H9 (cell line): ENCODE results near the gene ARMH1. TPM values are rescaled to one million over a fixed set of nuclear protein-coding genes. Genes with fewer than 3 reads are reported as not detected.

Experiments used
- DNase-seq: peaks from one replicate; pipeline ENCODE4 v3.0.0-alpha.2; 2017
- H2AFZ ChIP-seq: one replicate; pipeline ENCODE4 v1.6.1; 2013; ENCODE audit warnings: mild to moderate bottlenecking, low read length, control low read depth, moderate library complexity
- H2AK5ac ChIP-seq: 2 replicates; pipeline ENCODE4 v1.6.1; 2013; ENCODE audit warnings: low read length, control low read depth, mixed read lengths; ENCODE audit not compliant: insufficient read length
- H2BK120ac ChIP-seq: one replicate; pipeline ENCODE4 v1.6.1; 2013; ENCODE audit warnings: low read depth, mild to moderate bottlenecking, low read length, control low read depth, inconsistent platforms; ENCODE audit not compliant: poor library complexity, severe bottlenecking
- H2BK12ac ChIP-seq: 2 replicates; pipeline ENCODE4 v1.6.1; 2013; ENCODE audit warnings: low read length, control low read depth, mixed read lengths, low read depth; ENCODE audit not compliant: insufficient read length
- H2BK15ac ChIP-seq: 2 replicates; pipeline ENCODE4 v1.6.1; 2013; ENCODE audit warnings: low read depth, low read length, control low read depth
- H2BK20ac ChIP-seq: one replicate; pipeline ENCODE4 v1.6.1; 2013; ENCODE audit warnings: low read depth, mild to moderate bottlenecking, low read length, control low read depth, inconsistent platforms; ENCODE audit not compliant: poor library complexity, severe bottlenecking
- H2BK5ac ChIP-seq: 2 replicates; pipeline ENCODE4 v1.6.1; 2013; ENCODE audit warnings: low read length, control low read depth, mixed read lengths; ENCODE audit not compliant: insufficient read length
- H3K14ac ChIP-seq: 2 replicates; pipeline ENCODE4 v1.6.1; 2013; ENCODE audit warnings: low read length, control low read depth; ENCODE audit not compliant: insufficient read depth
- H3K18ac ChIP-seq: 2 replicates; pipeline ENCODE4 v1.6.1; 2013; ENCODE audit warnings: low read depth, mild to moderate bottlenecking, mixed read lengths, low read length, control low read depth; ENCODE audit not compliant: insufficient read length
- H3K23ac ChIP-seq: 2 replicates; pipeline ENCODE4 v1.6.1; 2013; ENCODE audit warnings: low read length, control low read depth, mixed read lengths, low read depth; ENCODE audit not compliant: insufficient read length
- H3K23me2 ChIP-seq: 2 replicates; pipeline ENCODE4 v1.6.1; 2013; ENCODE audit warnings: low read depth, mild to moderate bottlenecking, mixed read lengths, low read length, control low read depth; ENCODE audit not compliant: insufficient read length, poor library complexity, severe bottlenecking
- H3K27ac ChIP-seq: 2 replicates; pipeline ENCODE4 v1.5.1; 2013; ENCODE audit warnings: low read length, control low read depth, mixed read lengths, low read depth; ENCODE audit not compliant: insufficient read length
- H3K27me3 ChIP-seq: 2 replicates; pipeline ENCODE4 v1.6.1; 2013; ENCODE audit warnings: low read length, control low read depth, inconsistent platforms; ENCODE audit not compliant: insufficient read depth
- H3K4ac ChIP-seq: 2 replicates; pipeline ENCODE4 v1.6.1; 2013; ENCODE audit warnings: low read depth, mild to moderate bottlenecking, control low read depth, inconsistent platforms, low read length, moderate library complexity
- H3K4me1 ChIP-seq: 2 replicates; pipeline ENCODE4 v1.6.1; 2013; ENCODE audit warnings: low read length, control low read depth, inconsistent platforms; ENCODE audit not compliant: insufficient read depth
- H3K4me2 ChIP-seq: 2 replicates; pipeline ENCODE4 v1.6.1; 2013; ENCODE audit warnings: low read length, control low read depth, mixed read lengths; ENCODE audit not compliant: insufficient read length, insufficient read depth
- H3K56ac ChIP-seq: 2 replicates; pipeline ENCODE4 v1.6.1; 2013; ENCODE audit warnings: low read depth, mild to moderate bottlenecking, mixed read lengths, low read length, control low read depth; ENCODE audit not compliant: insufficient read length
- H3K79me1 ChIP-seq: 2 replicates; pipeline ENCODE4 v1.6.1; 2013; ENCODE audit warnings: low read depth, mild to moderate bottlenecking, moderate library complexity, low read length, control low read depth, inconsistent platforms; ENCODE audit not compliant: insufficient read depth, poor library complexity, severe bottlenecking
- H3K79me2 ChIP-seq: 2 replicates; pipeline ENCODE4 v1.6.1; 2013; ENCODE audit warnings: low read length, control low read depth, inconsistent platforms; ENCODE audit not compliant: insufficient read depth
- H3K9ac ChIP-seq: 2 replicates; pipeline ENCODE4 v1.6.1; 2013; ENCODE audit warnings: low read length, control low read depth, mixed read lengths; ENCODE audit not compliant: insufficient read length; ENCODE audit errors: extremely low read depth
- H3K9me3 ChIP-seq: one replicate; pipeline ENCODE4 v1.6.1; 2013; ENCODE audit warnings: low read depth, low read length, inconsistent platforms; ENCODE audit not compliant: control insufficient read depth
- H3T11ph ChIP-seq: one replicate; pipeline ENCODE4 v1.6.1; 2013; ENCODE audit warnings: mild to moderate bottlenecking, low read length, control low read depth, inconsistent platforms
- H4K20me1 ChIP-seq: one replicate; pipeline ENCODE4 v1.6.1; 2013; ENCODE audit not compliant: control insufficient read depth, insufficient read length, insufficient read depth
- H4K5ac ChIP-seq: 2 replicates; pipeline ENCODE4 v1.6.1; 2013; ENCODE audit warnings: low read depth, mild to moderate bottlenecking, mixed read lengths, low read length, control low read depth; ENCODE audit not compliant: insufficient read length
- H4K8ac ChIP-seq: replicated peaks from 2 replicates; pipeline ENCODE4 v1.6.1; 2013; ENCODE audit warnings: low read length, control low read depth, mixed read lengths, low read depth; ENCODE audit not compliant: insufficient read length
- H4K91ac ChIP-seq: 2 replicates; pipeline ENCODE4 v1.6.1; 2013; ENCODE audit warnings: low read depth, mild to moderate bottlenecking, moderate library complexity, mixed read lengths, low read length, control low read depth; ENCODE audit not compliant: insufficient read length
- H3K27ac Mint-ChIP-seq, 3 experiments: 2 replicates in 2 of 3; 3 replicates in 1 of 3; pipeline ENCODE4 v1.8.0; 2020 to 2021; ENCODE audit warnings: mixed read lengths in 3 of 3, mild to moderate bottlenecking in 1 of 3, moderate library complexity in 1 of 3
- H3K27me3 Mint-ChIP-seq: 2 replicates; pipeline ENCODE4 v1.8.0; 2021; ENCODE audit warnings: low read depth, mild to moderate bottlenecking, moderate library complexity, mixed read lengths
- H3K36me3 Mint-ChIP-seq, 3 experiments: 2 replicates in 2 of 3; 3 replicates in 1 of 3; pipeline ENCODE4 v1.8.0; 2020 to 2021; ENCODE audit warnings: low read depth in 3 of 3, mixed read lengths in 3 of 3; ENCODE audit not compliant: insufficient read depth in 1 of 3
- H3K4me1 Mint-ChIP-seq, 2 experiments: 2 replicates each; pipeline ENCODE4 v1.8.0; 2020; ENCODE audit warnings: mixed read lengths in 2 of 2
- H3K4me3 Mint-ChIP-seq, 2 experiments: 2 replicates in 1 of 2; 3 replicates in 1 of 2; pipeline ENCODE4 v1.8.0; 2020 to 2021; ENCODE audit warnings: mild to moderate bottlenecking in 2 of 2, mixed read lengths in 2 of 2, moderate library complexity in 1 of 2
- H3K9me3 Mint-ChIP-seq, 2 experiments: 2 replicates in 1 of 2; 3 replicates in 1 of 2; pipeline ENCODE4 v1.8.0; 2020; ENCODE audit warnings: mild to moderate bottlenecking in 2 of 2, mixed read lengths in 2 of 2, moderate library complexity in 1 of 2
- CTCF ChIP-seq: fragments of 200-600 bp; sonication (generic); conservative IDR thresholded peaks from 3 replicates; pipeline ENCODE4 v1.8.0; 2021; ENCODE audit warnings: antibody characterized with exemption, mild to moderate bottlenecking
- WGBS: extraction: QIAGEN DNeasy Blood & Tissue Kit; methylation state at CpG from one replicate; pipeline ENCODE4 v1.1.7; 2013; ENCODE audit warnings: missing lambda C conversion rate, low lambda C conversion rate, mixed read lengths; ENCODE audit not compliant: insufficient read length; ENCODE audit errors: extremely low coverage; 5-methylcytosine and 5-hydroxymethylcytosine counted together
- total RNA-seq: library from RNA; stranded (reverse); gene quantifications from 2 replicates; pipeline ENCODE4 v1.2.1, GENCODE V29; 2021

Gene ARMH1
- total RNA-seq, 1 experiment from 2014 or later: 1.0 TPM

DNA sequence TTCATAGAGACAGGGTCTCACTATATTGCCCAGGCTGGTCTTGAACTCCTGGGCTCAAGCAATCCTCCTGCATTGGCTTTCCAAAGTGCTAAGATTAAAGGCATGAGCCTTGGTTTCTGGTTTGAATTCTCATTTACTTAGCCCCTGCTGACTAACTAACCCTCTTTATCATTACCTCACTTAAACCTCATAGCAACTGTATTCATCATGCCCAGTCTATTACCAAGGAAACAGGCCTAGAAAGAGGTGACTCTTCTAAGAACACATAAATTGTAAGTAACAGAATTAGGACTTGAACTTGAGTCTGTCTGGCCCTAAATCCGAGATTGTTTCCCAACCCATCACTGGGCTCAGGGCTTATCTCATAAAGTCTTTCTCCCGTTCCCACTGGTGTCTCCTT is 44.4 kb upstream of the ARMH1 start:
- Histone ChIP-seq H3K23ac (no peak overlapping the region), H3T11ph (no peak overlapping the region), H3K4me2 (no peak overlapping the region), H2BK15ac (no peak overlapping the region), H3K4me1 (peaks cover 3% of the 10 kb centered on the region; the same call in 1 of the 2 replicates), H4K8ac (no peak overlapping the region), H3K79me2 (no peaks in the 10 kb centered on the region), H3K14ac (no peak overlapping the region), H3K9ac (no peak overlapping the region), H2BK5ac (no peak overlapping the region), H3K27ac (no peak overlapping the region), H3K23me2 (peaks cover 11% of the 10 kb centered on the region), H3K27me3 (no peaks in the 10 kb centered on the region), H3K4ac (no peak overlapping the region), H2BK20ac (no peak overlapping the region), H3K56ac (no peak overlapping the region), H2AFZ (no peak overlapping the region), H4K5ac (no peak overlapping the region), H4K20me1 (no peaks in the 10 kb centered on the region), H3K18ac (no peak overlapping the region), H2BK120ac (no peak overlapping the region), H3K9me3 (no peaks in the 10 kb centered on the region), H2BK12ac (no peak overlapping the region), H4K91ac (no peak overlapping the region), H3K79me1 (peaks cover 4% of the 10 kb centered on the region), H2AK5ac (no peak overlapping the region)
- no CpG with 5 or more reads among the region's 2 CpGs for WGBS
- Mint-ChIP-seq H3K27me3 (peaks cover 3% of the 10 kb centered on the region), H3K27ac (no peak overlapping the region), H3K36me3 (peaks cover 8 to 21% (median 21%) of the 10 kb centered on the region in 3 experiments), H3K9me3 (no peaks in the 10 kb centered on the region), H3K4me3 (peak overlapping the region in 1 of 2 experiments; percentile 90; a peak in 1 of 5 replicates), H3K4me1 (peaks cover 19 to 21% of the 10 kb centered on the region in 2 experiments)
- DNase-seq: no peak
- no peak for TF ChIP-seq CTCF
